ENCODE data around the gene LYPD6B. TPM values are rescaled to one million over a fixed set of nuclear protein-coding genes. Genes with fewer than 3 reads are reported as not detected.
A peak's percentile ranks its signal among the peaks of the same experiment; 100 is the strongest.

LYPD6B gene
- total and polyA plus RNA-seq, 2 donors (not counting 1 experiment from before 2014, with no cell fraction given): 1.5 to 2.7 TPM

- Histone ChIP-seq H3K36me3 (replicated peaks in 1 of 2; ENCODE audit: control extremely low read depth in 1 of 2, control insufficient read depth in 1 of 2, extremely low read depth in 1 of 2, insufficient read depth in 2 of 2, low read length in 1 of 2) (no peaks in the 10 kb centered on the region), H3K27ac (ENCODE audit: low read length in 2 of 2) (no peak overlapping the region), H3K79me2 (ENCODE audit: control insufficient read depth, insufficient read depth, low read length) (no peaks in the 10 kb centered on the region), H3K9me3 (ENCODE audit: control extremely low read depth in 1 of 3, control insufficient read depth in 2 of 3, insufficient read depth in 1 of 3, low read length in 2 of 3) (no peaks in the 10 kb centered on the region), H3K4me3 (ENCODE audit: control extremely low read depth in 1 of 5, extremely low read depth in 1 of 5, insufficient read depth in 1 of 5, low read depth in 2 of 5, low read length in 4 of 5) (no peak overlapping the region), H3K4me2 (replicated peaks; ENCODE audit: low read depth, low read length, poor library complexity, severe bottlenecking) (no peak overlapping the region), H3K9ac (ENCODE audit: low read length) (no peak overlapping the region), H3K27me3 (replicated peaks in 1 of 4; ENCODE audit: control extremely low read depth in 1 of 4, control insufficient read depth in 3 of 4, insufficient read depth in 4 of 4, low read length in 3 of 4) (no peaks in the 10 kb centered on the region), H3K4me1 (ENCODE audit: control insufficient read depth in 2 of 2, insufficient read depth in 2 of 2, low read length in 2 of 2) (peaks cover 29 to 46% of the 10 kb centered on the region in 2 donors), H2AFZ (ENCODE audit: insufficient read depth, low read depth, low read length, poor library complexity, severe bottlenecking) (peak overlapping the region; percentile 3), H4K20me1 (ENCODE audit: control insufficient read depth, insufficient read depth, low read length, poor library complexity, severe bottlenecking) (no peaks in the 10 kb centered on the region)
- peak; percentile 79 for DNase-seq
- H3K27me3 Mint-ChIP-seq: peaks cover 4% of the 10 kb centered on the region
- peaks cover 43% of the 10 kb centered on the region for H3K4me1 Mint-ChIP-seq
- ChIA-PET POLR2A (no interaction called here), CTCF (interaction anchor here (0.7 to 7.3 kb wide), 29 partner anchors 8 to 570 kb away, joined by 3 to 173 read pairs (median 4); partner anchors contain the start of genes LYPD6B and MMADHC)
- H3K27ac Mint-ChIP-seq: no peak overlapping the region
- WGBS (ENCODE audit: insufficient coverage): 60% methylated on average over 6 of the region's 14 CpGs
- no peak for TF ChIP-seq EZH2 (IDR thresholded peaks at IDR 0.05; ENCODE audit: borderline replicate concordance, insufficient read depth, low read depth, low read length, poor library complexity, severe bottlenecking)
- TF ChIP-seq CTCF (IDR thresholded peaks at IDR 0.05): peak; percentile 91
- H3K9me3 Mint-ChIP-seq (ENCODE audit: insufficient read depth): no peaks in the 10 kb centered on the region
- intact Hi-C loops (cut with micrococcal nuclease): loop anchor here (1.0 kb wide), 2 partner anchors 296 to 544 kb away; no protein-coding TSS in a partner anchor
- ATAC-seq (ENCODE audit: low read depth): peak; percentile 36
- no peak overlapping the region for H3K4me3 Mint-ChIP-seq
These were observed 21.1 kb upstream of the LYPD6B start for GRCh38 chr2:149017116-149017985.

GRCh38 chr2:149018981-149019380 is 19.5 kb upstream of the LYPD6B start:
- TF ChIP-seq EZH2 (IDR thresholded peaks at IDR 0.05; ENCODE audit: borderline replicate concordance, insufficient read depth, low read depth, low read length, poor library complexity, severe bottlenecking) (no peak), CTCF (IDR thresholded peaks at IDR 0.05) (no peak)

More at GRCh38 chr2:149018981-149019380, 19.5 kb upstream of the LYPD6B start:
- Histone ChIP-seq H3K9ac (ENCODE audit: low read length) (peak overlapping the region; percentile 28), H3K4me2 (replicated peaks; ENCODE audit: low read depth, low read length, poor library complexity, severe bottlenecking) (no peak overlapping the region), H3K36me3 (replicated peaks in 1 of 2; ENCODE audit: control extremely low read depth in 1 of 2, control insufficient read depth in 1 of 2, extremely low read depth in 1 of 2, insufficient read depth in 2 of 2, low read length in 1 of 2) (no peaks in the 10 kb centered on the region), H3K79me2 (ENCODE audit: control insufficient read depth, insufficient read depth, low read length) (no peaks in the 10 kb centered on the region), H3K4me1 (ENCODE audit: control insufficient read depth in 2 of 2, insufficient read depth in 2 of 2, low read length in 2 of 2) (peaks cover 41 to 61% of the 10 kb centered on the region in 2 donors), H4K20me1 (ENCODE audit: control insufficient read depth, insufficient read depth, low read length, poor library complexity, severe bottlenecking) (no peaks in the 10 kb centered on the region), H3K4me3 (ENCODE audit: control extremely low read depth in 1 of 5, extremely low read depth in 1 of 5, insufficient read depth in 1 of 5, low read depth in 2 of 5, low read length in 4 of 5) (peak overlapping the region in 1 of 5 experiments; percentile 4), H3K27ac (ENCODE audit: low read length in 2 of 2) (peak overlapping the region; percentile 66 to 72), H3K27me3 (replicated peaks in 1 of 4; ENCODE audit: control extremely low read depth in 1 of 4, control insufficient read depth in 3 of 4, insufficient read depth in 4 of 4, low read length in 3 of 4) (no peaks in the 10 kb centered on the region), H3K9me3 (ENCODE audit: control extremely low read depth in 1 of 3, control insufficient read depth in 2 of 3, insufficient read depth in 1 of 3, low read length in 2 of 3) (no peaks in the 10 kb centered on the region), H2AFZ (ENCODE audit: insufficient read depth, low read depth, low read length, poor library complexity, severe bottlenecking) (peak overlapping the region; percentile 5)
- DNase-seq (no peak), ATAC-seq (ENCODE audit: low read depth) (no peak)
- Mint-ChIP-seq H3K27ac (peak overlapping the region; percentile 96), H3K27me3 (peaks cover 4% of the 10 kb centered on the region), H3K4me1 (peaks cover 55% of the 10 kb centered on the region), H3K9me3 (ENCODE audit: insufficient read depth) (no peaks in the 10 kb centered on the region), H3K4me3 (peak overlapping the region; percentile 38)
- POLR2A ChIA-PET: no interaction called here
- CTCF ChIA-PET: interaction anchor here (0.6 to 7.3 kb wide), 12 partner anchors 10 to 566 kb away, joined by 3 to 173 read pairs (median 14); partner anchors contain the start of gene LYPD6B
- WGBS (ENCODE audit: insufficient coverage): 86% methylated on average over 2 of the region's 3 CpGs
- intact Hi-C loops (cut with micrococcal nuclease): loop anchor here (1.0 kb wide), 1 partner anchor 19 kb away; the partner anchor contains the start of gene LYPD6B

All from B cell (primary cell).